Measurements from ENCODE around the gene APOBEC3A.
"Not testable (repeated sequence)": the region's sequence is repeated elsewhere in the genome, so short reads cannot be mapped to it uniquely, and the experiment has no call there.

Gene APOBEC3A

DNA sequence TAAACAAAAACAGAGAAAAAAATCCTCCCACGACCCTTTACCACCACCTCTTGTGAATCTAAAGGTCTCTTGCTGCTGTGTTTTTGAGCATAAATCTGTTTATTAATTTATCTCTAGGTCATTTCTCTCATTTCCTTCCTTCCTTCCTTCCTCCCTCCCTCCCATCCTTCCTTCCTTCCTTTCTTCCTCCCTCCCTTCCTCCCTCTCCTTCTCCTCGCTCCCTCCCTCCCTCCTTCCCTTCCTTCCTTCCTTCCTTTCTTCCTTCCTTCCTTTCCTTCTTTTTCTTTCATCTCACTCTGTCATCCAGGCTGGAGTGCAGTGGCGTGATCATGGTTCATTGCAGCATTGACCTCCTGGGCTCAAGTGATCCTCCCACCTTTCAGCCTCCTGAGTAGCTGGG lies 13.5 kb upstream of the APOBEC3A start:
- H3K4me1 ChIP-seq (ENCODE audit: insufficient read depth, low read length), result no peaks in the 10 kb centered on the region
- H3K36me3 ChIP-seq (ENCODE audit: insufficient read depth, low read length), result no peaks in the 10 kb centered on the region
- H3K9ac ChIP-seq (ENCODE audit: low read length), result no peak overlapping the region
- no peaks in the 10 kb centered on the region for H3K9me3 ChIP-seq (ENCODE audit: low read length)
- H3K27me3 ChIP-seq (ENCODE audit: control insufficient read depth in 1 of 2, insufficient read depth in 2 of 2, low read length in 2 of 2), result peaks cover 0 to 16% of the 10 kb centered on the region in 2 donors
- H3K4me3 ChIP-seq (ENCODE audit: low read depth in 1 of 2, low read length in 2 of 2), result no peak overlapping the region
- no peak overlapping the region for H3K27ac ChIP-seq (ENCODE audit: low read depth, low read length)

DNA sequence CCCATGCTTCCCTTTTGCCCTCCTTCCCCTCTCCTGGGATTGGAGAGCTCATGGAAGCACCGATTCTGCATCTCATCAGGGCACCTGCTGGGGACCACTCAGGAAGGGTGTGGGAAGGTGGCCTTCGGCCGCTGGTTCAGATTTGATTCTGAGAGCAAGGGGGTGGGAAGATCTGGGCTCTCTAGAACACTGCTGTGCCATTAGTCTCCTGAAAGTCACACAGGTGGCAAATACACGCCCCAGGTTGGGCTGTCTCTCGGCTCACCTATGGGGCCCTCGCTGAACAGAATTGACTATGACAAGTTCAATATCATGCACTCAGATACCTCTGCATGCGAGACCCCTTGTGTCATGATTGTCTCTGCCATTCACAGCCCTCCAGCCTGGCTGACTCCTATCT lies 12.8 kb upstream of the APOBEC3A start:
- Histone ChIP-seq H3K27me3 (ENCODE audit: control insufficient read depth in 1 of 2, insufficient read depth in 2 of 2, low read length in 2 of 2) (peaks cover 0 to 16% of the 10 kb centered on the region in 2 donors), H3K27ac (ENCODE audit: low read depth, low read length) (no peak overlapping the region), H3K9me3 (ENCODE audit: low read length) (no peaks in the 10 kb centered on the region), H3K4me3 (ENCODE audit: low read depth in 1 of 2, low read length in 2 of 2) (no peak overlapping the region), H3K9ac (ENCODE audit: low read length) (no peak overlapping the region), H3K36me3 (ENCODE audit: insufficient read depth, low read length) (no peaks in the 10 kb centered on the region), H3K4me1 (ENCODE audit: insufficient read depth, low read length) (no peaks in the 10 kb centered on the region)

DNA sequence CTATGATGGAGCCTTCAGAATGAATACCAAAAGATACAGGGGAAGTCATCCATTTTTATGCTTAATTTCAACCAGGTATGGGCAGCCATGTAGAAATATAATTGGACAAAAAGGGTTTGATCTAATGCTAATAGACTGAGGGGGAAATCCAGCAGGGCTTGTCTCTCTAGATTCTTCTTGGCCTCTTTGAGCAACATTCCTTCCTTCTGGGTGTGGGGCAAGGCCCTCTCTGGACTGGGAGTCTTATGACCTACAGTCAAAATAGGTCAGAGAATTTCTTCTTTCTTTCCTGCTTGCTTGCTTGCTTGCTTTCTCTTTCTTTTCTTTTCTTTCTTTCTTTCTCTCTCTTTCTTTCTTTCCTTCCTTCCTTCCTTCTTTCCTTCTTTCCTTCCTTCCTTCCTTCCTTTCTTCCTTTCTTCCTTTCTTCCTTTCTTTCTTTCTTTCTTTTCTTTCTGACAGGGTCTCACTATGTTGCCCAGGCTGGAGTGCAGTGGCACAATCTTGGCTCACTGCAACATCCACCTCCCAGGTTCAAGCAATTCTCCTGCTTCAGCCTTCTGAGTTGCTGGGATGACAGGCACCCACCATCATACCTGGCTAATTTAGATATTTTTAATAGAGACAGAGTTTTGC lies 11.6 kb upstream of the APOBEC3A start:
- not testable (repeated sequence) for H3K9ac ChIP-seq (ENCODE audit: low read length); H3K27ac ChIP-seq (ENCODE audit: low read depth, low read length); H3K4me1 ChIP-seq (ENCODE audit: insufficient read depth, low read length); H3K36me3 ChIP-seq (ENCODE audit: insufficient read depth, low read length); H3K4me3 ChIP-seq (ENCODE audit: low read depth in 1 of 2, low read length in 2 of 2); H3K9me3 ChIP-seq (ENCODE audit: low read length)
- peaks cover 0 to 16% of the 10 kb centered on the region in 2 donors for H3K27me3 ChIP-seq (ENCODE audit: control insufficient read depth in 1 of 2, insufficient read depth in 2 of 2, low read length in 2 of 2)

DNA sequence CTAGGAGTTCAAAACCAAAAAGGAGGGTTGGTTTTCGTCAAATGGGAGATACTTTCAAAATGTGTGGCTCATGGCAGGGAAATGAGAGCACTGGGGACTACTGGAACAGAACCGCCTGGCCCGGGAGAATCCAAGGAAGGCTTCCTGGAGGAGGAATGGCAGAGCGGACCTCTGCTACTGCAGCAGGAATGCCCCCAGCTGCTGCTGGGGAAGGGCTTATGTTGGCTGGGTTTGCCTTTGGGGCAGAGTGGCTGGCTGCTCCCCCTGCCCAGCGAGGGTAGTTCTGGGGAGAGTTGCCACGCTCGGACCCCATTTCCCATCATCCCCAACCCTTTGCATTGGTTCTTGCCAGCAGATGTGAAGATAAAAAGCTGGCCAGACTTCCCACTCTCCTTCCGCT lies 10.6 kb upstream of the APOBEC3A start:
- no peak overlapping the region for H3K27ac ChIP-seq (ENCODE audit: low read depth, low read length)
- no peaks in the 10 kb centered on the region for H3K9me3 ChIP-seq (ENCODE audit: low read length)
- no peak overlapping the region for H3K9ac ChIP-seq (ENCODE audit: low read length)
- no peaks in the 10 kb centered on the region for H3K36me3 ChIP-seq (ENCODE audit: insufficient read depth, low read length)
- H3K4me1 ChIP-seq (ENCODE audit: insufficient read depth, low read length), result no peaks in the 10 kb centered on the region
- H3K4me3 ChIP-seq (ENCODE audit: low read depth in 1 of 2, low read length in 2 of 2), result no peak overlapping the region
- peaks cover 0 to 16% of the 10 kb centered on the region in 2 donors for H3K27me3 ChIP-seq (ENCODE audit: control insufficient read depth in 1 of 2, insufficient read depth in 2 of 2, low read length in 2 of 2)

DNA sequence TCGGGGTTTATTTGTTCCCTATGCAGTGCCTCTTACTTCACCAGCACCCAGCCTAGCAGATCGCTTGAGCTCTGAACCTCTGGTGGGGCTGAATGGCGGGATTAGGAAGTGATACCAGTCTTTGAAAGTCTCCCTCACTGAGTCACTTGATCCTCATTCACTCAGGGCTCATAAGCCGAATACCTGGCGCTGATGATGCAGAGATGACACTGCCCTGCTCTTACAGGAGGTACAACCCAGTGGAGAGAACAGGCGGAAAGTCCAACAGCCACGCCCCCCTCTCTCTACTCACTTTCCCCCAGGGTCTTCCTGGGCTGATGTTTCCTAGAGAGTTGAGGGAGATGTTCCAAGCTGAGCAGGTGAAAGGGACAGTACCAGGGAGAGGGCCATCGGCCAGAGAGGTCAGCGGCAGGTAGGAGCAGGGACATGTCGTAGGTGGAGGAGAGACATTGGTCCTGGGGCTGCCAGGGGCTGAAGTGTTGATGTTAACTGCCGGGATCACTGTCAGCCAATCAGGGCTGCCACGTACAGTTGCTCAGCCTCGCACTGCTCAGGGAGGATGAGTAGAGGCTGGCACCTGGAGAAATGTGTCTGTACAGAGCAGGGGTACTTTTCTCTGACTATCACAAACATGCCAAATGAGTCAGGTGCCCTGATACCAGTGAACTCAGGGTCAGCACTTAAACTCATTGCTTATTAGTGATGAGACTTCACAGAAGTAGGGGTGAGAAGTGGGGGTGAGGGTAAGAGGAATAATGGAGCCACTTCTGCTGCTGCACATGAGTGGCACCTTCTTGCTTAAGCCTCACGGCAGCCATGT lies 9.9 kb upstream of the APOBEC3A start:
- no peak overlapping the region for H3K9ac ChIP-seq (ENCODE audit: low read length)

DNA sequence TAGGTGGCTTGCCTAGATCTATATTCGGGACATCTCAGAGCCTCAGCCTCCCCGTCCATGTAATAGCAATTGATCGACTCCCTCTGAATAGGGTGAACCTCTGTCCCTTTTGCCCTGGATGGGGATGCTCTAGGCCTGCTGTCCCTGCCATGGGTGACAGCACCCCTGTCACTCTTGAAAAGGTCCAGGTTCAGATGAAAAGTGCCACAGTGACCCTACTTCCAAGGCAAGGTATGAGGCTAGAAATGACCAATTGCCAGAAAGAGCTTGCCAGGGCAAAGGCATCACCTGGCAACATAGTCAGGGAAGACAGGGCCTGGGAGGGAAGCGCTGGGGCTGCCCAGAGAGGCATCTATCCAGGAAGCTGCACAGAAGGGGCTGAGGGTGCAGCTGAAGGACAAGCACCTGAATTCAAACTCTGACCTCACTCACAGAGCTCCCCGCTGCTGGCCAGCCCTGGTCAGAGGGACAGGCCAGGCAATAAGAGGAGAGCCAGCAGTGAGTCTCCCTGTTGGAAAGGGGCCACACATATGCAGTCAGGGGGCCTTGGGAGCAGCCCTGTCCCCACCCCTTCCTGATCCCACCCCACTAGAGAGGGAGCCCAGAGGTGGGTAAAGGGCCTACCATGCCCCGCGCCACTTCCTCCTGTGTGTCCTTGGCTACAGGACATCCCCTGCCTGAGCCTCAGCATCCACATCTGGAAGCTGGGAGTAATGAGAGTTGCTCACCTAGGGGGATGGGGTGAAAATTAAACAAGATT lies 9.0 kb upstream of the APOBEC3A start:
- no peak overlapping the region for H3K4me3 ChIP-seq (ENCODE audit: low read depth in 1 of 2, low read length in 2 of 2)
- peaks cover 0 to 16% of the 10 kb centered on the region in 2 donors for H3K27me3 ChIP-seq (ENCODE audit: control insufficient read depth in 1 of 2, insufficient read depth in 2 of 2, low read length in 2 of 2)
- no peak overlapping the region for H3K27ac ChIP-seq (ENCODE audit: low read depth, low read length)
- H3K4me1 ChIP-seq (ENCODE audit: insufficient read depth, low read length), result no peaks in the 10 kb centered on the region
- H3K9me3 ChIP-seq (ENCODE audit: low read length), result no peaks in the 10 kb centered on the region
- no peak overlapping the region for H3K9ac ChIP-seq (ENCODE audit: low read length)
- H3K36me3 ChIP-seq (ENCODE audit: insufficient read depth, low read length), result no peaks in the 10 kb centered on the region

More for the DNA sequence above, 9.9 kb upstream of the APOBEC3A start:
- H3K4me3 ChIP-seq (ENCODE audit: low read depth in 1 of 2, low read length in 2 of 2), result no peak overlapping the region
- no peaks in the 10 kb centered on the region for H3K9me3 ChIP-seq (ENCODE audit: low read length)
- peaks cover 0 to 16% of the 10 kb centered on the region in 2 donors for H3K27me3 ChIP-seq (ENCODE audit: control insufficient read depth in 1 of 2, insufficient read depth in 2 of 2, low read length in 2 of 2)
- H3K4me1 ChIP-seq (ENCODE audit: insufficient read depth, low read length), result no peaks in the 10 kb centered on the region
- no peak overlapping the region for H3K27ac ChIP-seq (ENCODE audit: low read depth, low read length)
- H3K36me3 ChIP-seq (ENCODE audit: insufficient read depth, low read length), result no peaks in the 10 kb centered on the region

DNA sequence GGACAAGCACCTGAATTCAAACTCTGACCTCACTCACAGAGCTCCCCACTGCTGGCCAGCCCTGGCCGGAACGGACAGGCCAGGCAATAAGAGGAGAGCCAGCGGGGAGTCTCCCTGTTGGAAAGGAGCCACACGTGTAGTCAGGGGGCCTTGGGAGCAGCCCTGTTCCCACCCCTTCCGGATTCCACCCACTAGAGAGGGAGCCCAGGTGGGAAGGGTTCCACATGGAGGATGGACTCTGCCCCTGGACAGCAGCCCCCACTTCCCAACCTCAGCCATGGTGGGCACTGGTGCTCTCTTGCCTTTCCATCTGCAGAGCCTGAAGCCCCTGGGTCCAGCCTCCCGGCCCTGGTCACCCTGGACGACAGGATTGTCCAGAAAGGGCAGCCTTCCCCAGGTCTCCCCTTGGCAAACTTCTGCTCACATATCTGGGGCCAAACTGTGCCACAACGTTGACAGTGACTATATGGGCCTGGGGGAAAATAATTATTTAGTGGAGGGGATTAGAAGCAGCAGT lies 7.5 kb upstream of the APOBEC3A start:
- Histone ChIP-seq H3K36me3 (ENCODE audit: insufficient read depth, low read length) (no peaks in the 10 kb centered on the region), H3K27ac (ENCODE audit: low read depth, low read length) (no peak overlapping the region), H3K4me3 (ENCODE audit: low read depth in 1 of 2, low read length in 2 of 2) (no peak overlapping the region), H3K4me1 (ENCODE audit: insufficient read depth, low read length) (no peaks in the 10 kb centered on the region), H3K9me3 (ENCODE audit: low read length) (no peaks in the 10 kb centered on the region), H3K27me3 (ENCODE audit: control insufficient read depth in 1 of 2, insufficient read depth in 2 of 2, low read length in 2 of 2) (peaks cover 0 to 9% of the 10 kb centered on the region in 2 donors), H3K9ac (ENCODE audit: low read length) (no peak overlapping the region)

DNA sequence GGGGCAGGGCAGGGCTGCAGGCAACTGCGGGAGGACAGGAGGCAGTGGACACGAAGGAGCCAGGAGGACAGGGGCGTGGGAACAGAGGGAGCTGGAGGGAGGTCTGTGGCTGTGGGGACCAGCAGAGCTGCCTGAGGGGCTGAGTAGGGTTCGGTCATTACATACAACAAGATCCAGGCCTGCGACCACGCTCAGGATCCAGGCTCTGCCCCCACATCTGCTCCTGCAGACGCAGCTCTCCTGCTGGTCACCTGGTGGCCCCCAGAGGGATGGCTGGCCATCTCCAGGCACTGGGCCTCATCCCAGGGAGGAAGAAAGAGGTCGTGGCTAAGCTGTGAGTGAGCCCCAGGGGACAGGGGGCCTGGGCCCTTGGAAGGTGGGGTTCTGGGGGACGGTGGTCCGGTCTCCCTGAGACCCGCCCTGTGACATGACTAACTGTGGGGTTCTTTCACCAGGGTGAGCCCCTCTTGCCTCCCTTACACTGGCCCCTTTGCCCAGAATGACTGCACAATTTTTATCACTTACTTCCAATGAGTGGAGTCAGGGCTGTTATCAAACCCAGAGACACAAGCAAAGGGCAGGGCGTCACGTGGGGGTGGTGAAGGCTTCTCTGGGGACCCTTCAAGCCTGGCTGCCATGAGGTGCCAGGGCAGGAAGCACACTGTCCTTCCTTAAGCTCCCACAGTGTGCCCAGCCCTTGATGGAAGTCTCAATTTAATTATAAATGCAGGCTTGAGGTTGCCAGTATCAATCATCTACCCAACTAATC lies 6.7 kb upstream of the APOBEC3A start:
- no peak overlapping the region for H3K27ac ChIP-seq (ENCODE audit: low read depth, low read length)

DNA sequence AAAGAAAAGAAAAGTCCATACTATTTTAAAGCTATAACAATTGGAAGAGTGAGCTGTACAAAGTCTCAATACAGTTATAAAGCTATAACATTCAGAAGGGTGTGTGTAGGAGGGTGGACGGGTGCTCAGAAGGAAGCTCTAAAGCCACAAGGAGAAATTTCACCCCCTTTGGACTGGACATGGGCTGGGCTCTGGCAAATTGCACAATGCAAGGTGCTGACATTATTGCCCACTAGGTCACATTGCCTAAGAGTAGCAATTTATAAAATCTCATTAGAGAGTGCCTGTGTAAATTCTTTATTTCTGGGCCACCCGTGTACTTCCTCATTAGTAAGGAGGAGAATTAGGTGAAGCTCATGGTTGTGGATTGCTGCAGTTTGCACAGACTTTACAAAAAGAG lies 5.7 kb upstream of the APOBEC3A start:
- H3K9ac ChIP-seq (ENCODE audit: low read length), result no peak overlapping the region
- no peak overlapping the region for H3K4me3 ChIP-seq (ENCODE audit: low read depth in 1 of 2, low read length in 2 of 2)
- no peaks in the 10 kb centered on the region for H3K36me3 ChIP-seq (ENCODE audit: insufficient read depth, low read length)
- no peaks in the 10 kb centered on the region for H3K9me3 ChIP-seq (ENCODE audit: low read length)
- peaks cover 0 to 3% of the 10 kb centered on the region in 2 donors for H3K27me3 ChIP-seq (ENCODE audit: control insufficient read depth in 1 of 2, insufficient read depth in 2 of 2, low read length in 2 of 2)
- no peak overlapping the region for H3K27ac ChIP-seq (ENCODE audit: low read depth, low read length)
- no peaks in the 10 kb centered on the region for H3K4me1 ChIP-seq (ENCODE audit: insufficient read depth, low read length)

More for the DNA sequence above, 6.7 kb upstream of the APOBEC3A start:
- no peak overlapping the region for H3K9ac ChIP-seq (ENCODE audit: low read length)
- H3K4me1 ChIP-seq (ENCODE audit: insufficient read depth, low read length), result no peaks in the 10 kb centered on the region
- H3K9me3 ChIP-seq (ENCODE audit: low read length), result no peaks in the 10 kb centered on the region
- no peaks in the 10 kb centered on the region for H3K36me3 ChIP-seq (ENCODE audit: insufficient read depth, low read length)
- no peak overlapping the region for H3K4me3 ChIP-seq (ENCODE audit: low read depth in 1 of 2, low read length in 2 of 2)
- peaks cover 0 to 5% of the 10 kb centered on the region in 2 donors for H3K27me3 ChIP-seq (ENCODE audit: control insufficient read depth in 1 of 2, insufficient read depth in 2 of 2, low read length in 2 of 2)

DNA sequence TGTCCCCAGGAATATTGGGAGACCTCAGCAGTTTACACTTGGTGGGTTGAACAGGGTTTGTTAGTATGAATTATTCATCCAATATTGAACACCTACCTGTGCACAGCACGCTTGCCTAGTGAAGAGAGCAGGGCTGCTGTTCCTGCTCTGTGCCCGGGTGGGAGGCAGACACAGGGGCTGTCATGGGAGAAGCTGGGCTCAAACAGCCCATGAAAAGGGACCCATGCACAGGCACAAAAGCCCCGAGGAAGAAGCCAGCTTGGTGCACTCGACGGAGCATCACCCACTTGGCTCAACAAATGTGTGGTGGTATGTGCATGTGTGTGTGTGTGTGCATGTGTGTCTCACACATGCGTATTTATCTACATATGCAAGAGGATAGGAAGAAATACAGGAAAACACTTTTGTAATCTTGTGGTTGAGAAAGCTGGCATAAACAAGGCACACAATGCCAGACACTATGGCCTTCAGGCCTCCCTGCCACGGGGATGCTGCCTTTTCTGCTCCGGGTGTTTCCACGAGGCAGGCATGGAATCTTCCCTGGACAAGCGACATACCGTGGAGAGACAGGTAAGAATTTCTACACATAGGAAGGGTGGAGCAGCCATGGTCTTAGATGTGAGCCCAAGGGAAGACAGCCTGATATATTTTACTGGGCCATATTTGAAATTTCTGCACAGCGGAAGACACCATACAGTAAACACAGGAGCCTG lies 5.0 kb upstream of the APOBEC3A start:
- Histone ChIP-seq H3K4me1 (ENCODE audit: insufficient read depth, low read length) (no peaks in the 10 kb centered on the region), H3K27ac (ENCODE audit: low read depth, low read length) (no peak overlapping the region)

More for the DNA sequence above, 5.0 kb upstream of the APOBEC3A start:
- Histone ChIP-seq H3K36me3 (ENCODE audit: insufficient read depth, low read length) (no peaks in the 10 kb centered on the region), H3K9me3 (ENCODE audit: low read length) (no peaks in the 10 kb centered on the region), H3K27me3 (ENCODE audit: control insufficient read depth in 1 of 2, insufficient read depth in 2 of 2, low read length in 2 of 2) (no peaks in the 10 kb centered on the region), H3K9ac (ENCODE audit: low read length) (no peak overlapping the region), H3K4me3 (ENCODE audit: low read depth in 1 of 2, low read length in 2 of 2) (no peak overlapping the region)
